Fibroblast of skin of abdomen (primary cell): ENCODE measurements around the gene CD84.
A peak's percentile ranks its signal among the peaks of the same experiment; 100 is the strongest.
"Not testable (repeated sequence)": the region's sequence is repeated elsewhere in the genome, so short reads cannot be mapped to it uniquely, and the experiment has no call there.

Source experiments
- DNase-seq: peaks from one replicate; pipeline ENCODE4 v3.0.0-alpha.2; 2013

The CD84 gene

GRCh38 chr1:160608941-160609340 lies 29.6 kb upstream of the CD84 start:
- no peak for DNase-seq

GRCh38 chr1:160608514-160608913 lies 29.2 kb upstream of the CD84 start:
- DNase-seq: no peak

- DNase-seq: no peak
Measured at GRCh38 chr1:160608057-160608456, 28.8 kb upstream of the CD84 start.

GRCh38 chr1:160607672-160608032 lies 28.4 kb upstream of the CD84 start:
- no peak for DNase-seq

GRCh38 chr1:160607011-160607671 lies 27.8 kb upstream of the CD84 start:
- peak; percentile 64 for DNase-seq

- no peak for DNase-seq
Measured at GRCh38 chr1:160606611-160607010, 27.3 kb upstream of the CD84 start.

GRCh38 chr1:160605792-160606479 lies 26.6 kb upstream of the CD84 start:
- no peak for DNase-seq

- DNase-seq: no peak
Measured at GRCh38 chr1:160605205-160605604, 25.9 kb upstream of the CD84 start.

GRCh38 chr1:160597705-160598104 lies 18.4 kb upstream of the CD84 start:
- DNase-seq: no peak

GRCh38 chr1:160597051-160597450 lies 17.8 kb upstream of the CD84 start:
- no peak for DNase-seq

GRCh38 chr1:160590488-160590887 lies 11.2 kb upstream of the CD84 start:
- no peak for DNase-seq

GRCh38 chr1:160588468-160588867 lies 9.2 kb upstream of the CD84 start:
- no peak for DNase-seq

- no peak for DNase-seq
Measured at GRCh38 chr1:160584784-160585183, 5.5 kb upstream of the CD84 start.

- not testable (repeated sequence) for DNase-seq
Measured at GRCh38 chr1:160582976-160583375, 3.7 kb upstream of the CD84 start.

GRCh38 chr1:160581961-160582360 lies 2.7 kb upstream of the CD84 start:
- no peak for DNase-seq

- DNase-seq: no peak
Measured at GRCh38 chr1:160580221-160580812, 1.0 kb upstream of the CD84 start.

- no peak for DNase-seq
Measured at GRCh38 chr1:160578525-160579191, 638 bp downstream of the CD84 start.

- no peak for DNase-seq
Measured at GRCh38 chr1:160578175-160578524, 1.1 kb downstream of the CD84 start.

GRCh38 chr1:160577671-160578070 lies 1.6 kb downstream of the CD84 start:
- DNase-seq: no peak

GRCh38 chr1:160576884-160577283 lies 2.4 kb downstream of the CD84 start:
- DNase-seq: no peak

GRCh38 chr1:160576390-160576789 lies 2.9 kb downstream of the CD84 start:
- no peak for DNase-seq

- no peak for DNase-seq
Measured at GRCh38 chr1:160575112-160575664, 4.1 kb downstream of the CD84 start.

- no peak for DNase-seq
Measured at GRCh38 chr1:160570840-160571239, 8.5 kb downstream of the CD84 start.
